ENCODE data around the gene PGAP6.
A peak's percentile ranks its signal among the peaks of the same experiment; 100 is the strongest.
"Not testable (repeated sequence)": the region's sequence is repeated elsewhere in the genome, so short reads cannot be mapped to it uniquely, and the experiment has no call there.

Gene PGAP6

DNA sequence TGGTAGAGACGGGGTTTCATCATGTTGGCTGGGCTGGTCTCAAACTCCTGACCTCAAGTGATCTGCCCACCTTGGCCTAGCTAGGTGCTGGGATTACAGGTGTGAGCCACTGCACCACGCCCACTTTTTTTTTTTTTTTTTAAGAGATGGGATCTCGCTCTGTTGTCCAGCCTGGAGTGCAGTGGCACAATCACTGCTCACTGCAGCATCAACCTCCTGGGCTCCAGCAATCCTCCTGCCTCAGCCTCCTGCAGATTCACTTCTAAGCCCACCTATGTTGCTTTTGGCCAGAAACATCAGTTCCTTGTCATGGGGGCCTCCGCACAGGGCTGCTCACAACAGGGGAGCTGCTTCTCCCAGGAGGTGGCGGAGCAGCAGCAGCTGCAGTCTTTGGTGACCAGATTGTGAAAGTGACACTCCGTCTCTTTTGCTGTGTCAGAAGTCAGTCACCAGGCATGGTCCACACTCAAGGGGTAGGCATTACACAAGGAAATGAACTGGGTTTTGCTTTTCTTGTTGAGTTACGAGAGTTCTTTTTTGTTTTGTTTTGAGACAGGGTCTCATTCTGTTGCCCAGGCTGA is 10.8 kb upstream of the PGAP6 start:
- TF ChIP-seq Cebpa-rat (IDR thresholded peaks at IDR 0.05) = no peak
- Histone ChIP-seq H3K9ac (no peak overlapping the region), H3K4me2 (no peak overlapping the region)

DNA sequence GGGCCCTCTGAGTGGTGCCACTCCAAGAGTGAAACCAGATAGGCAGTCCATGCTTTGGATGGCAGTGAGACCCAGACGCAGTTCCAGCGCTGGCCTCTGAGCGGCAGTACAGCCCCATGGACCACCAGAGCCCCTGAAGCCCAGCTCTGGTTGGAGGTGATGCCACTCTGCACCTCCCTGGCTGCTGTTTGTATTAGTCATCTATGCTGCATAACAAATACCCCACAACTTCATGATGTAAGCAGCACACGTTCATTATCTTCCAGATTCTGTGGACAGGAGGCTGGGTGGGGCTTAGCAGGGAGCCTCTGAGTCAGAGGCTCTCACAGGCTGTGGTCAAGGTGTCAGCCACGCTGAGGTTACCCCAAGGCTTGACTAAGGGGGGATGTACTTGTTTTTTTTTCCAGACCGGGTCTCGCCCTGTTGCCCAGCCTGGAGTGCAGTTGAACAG is 10.1 kb upstream of the PGAP6 start:
- no peak overlapping the region for H3K4me2 ChIP-seq
- no peak for TF ChIP-seq Cebpa-rat (IDR thresholded peaks at IDR 0.05)

More for the DNA sequence above, 10.8 kb upstream of the PGAP6 start:
- no peaks in the 10 kb centered on the region for H4K20me1 ChIP-seq
- peaks cover 19% of the 10 kb centered on the region for H3K4me1 ChIP-seq
- H3K36me3 ChIP-seq = no peaks in the 10 kb centered on the region
- H3K4me3 ChIP-seq = no peak overlapping the region
- H3K27ac ChIP-seq = no peak overlapping the region
- no peaks in the 10 kb centered on the region for H3K27me3 ChIP-seq
- no peaks in the 10 kb centered on the region for H3K9me3 ChIP-seq

DNA sequence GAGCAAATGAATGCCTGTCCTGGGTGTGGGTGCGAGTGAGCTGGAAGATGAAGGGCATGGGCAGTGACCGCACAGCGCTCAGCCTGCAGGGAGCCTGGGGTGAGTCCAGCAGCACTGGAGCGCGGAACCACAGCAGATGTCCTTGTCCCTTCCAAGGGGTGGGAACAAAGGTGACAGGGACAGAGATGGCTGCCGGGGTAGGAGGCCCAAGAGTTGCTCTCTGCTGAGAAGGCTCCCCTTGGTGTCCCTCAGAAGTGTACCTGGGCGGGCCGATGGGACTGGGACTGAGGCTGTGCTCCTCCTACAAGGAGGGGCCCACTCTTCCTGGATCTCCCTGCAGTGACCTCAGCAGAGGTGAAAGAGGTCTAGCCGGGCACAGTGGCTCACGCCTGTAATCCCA is 7.6 kb upstream of the PGAP6 start:
- no peaks in the 10 kb centered on the region for H4K20me1 ChIP-seq
- no peak overlapping the region for H3K27ac ChIP-seq
- H3K4me2 ChIP-seq = no peak overlapping the region
- no peaks in the 10 kb centered on the region for H3K9me3 ChIP-seq
- no peaks in the 10 kb centered on the region for H3K36me3 ChIP-seq
- H3K9ac ChIP-seq = no peak overlapping the region
- TF ChIP-seq Cebpa-rat (IDR thresholded peaks at IDR 0.05) = no peak
- no peak overlapping the region for H3K4me3 ChIP-seq
- no peaks in the 10 kb centered on the region for H3K27me3 ChIP-seq
- peaks cover 19% of the 10 kb centered on the region for H3K4me1 ChIP-seq

More for the DNA sequence above, 10.1 kb upstream of the PGAP6 start:
- Histone ChIP-seq H3K27me3 (no peaks in the 10 kb centered on the region), H3K27ac (no peak overlapping the region), H4K20me1 (no peaks in the 10 kb centered on the region), H3K4me1 (peaks cover 19% of the 10 kb centered on the region), H3K9me3 (no peaks in the 10 kb centered on the region), H3K4me3 (no peak overlapping the region), H3K9ac (no peak overlapping the region), H3K36me3 (no peaks in the 10 kb centered on the region)

DNA sequence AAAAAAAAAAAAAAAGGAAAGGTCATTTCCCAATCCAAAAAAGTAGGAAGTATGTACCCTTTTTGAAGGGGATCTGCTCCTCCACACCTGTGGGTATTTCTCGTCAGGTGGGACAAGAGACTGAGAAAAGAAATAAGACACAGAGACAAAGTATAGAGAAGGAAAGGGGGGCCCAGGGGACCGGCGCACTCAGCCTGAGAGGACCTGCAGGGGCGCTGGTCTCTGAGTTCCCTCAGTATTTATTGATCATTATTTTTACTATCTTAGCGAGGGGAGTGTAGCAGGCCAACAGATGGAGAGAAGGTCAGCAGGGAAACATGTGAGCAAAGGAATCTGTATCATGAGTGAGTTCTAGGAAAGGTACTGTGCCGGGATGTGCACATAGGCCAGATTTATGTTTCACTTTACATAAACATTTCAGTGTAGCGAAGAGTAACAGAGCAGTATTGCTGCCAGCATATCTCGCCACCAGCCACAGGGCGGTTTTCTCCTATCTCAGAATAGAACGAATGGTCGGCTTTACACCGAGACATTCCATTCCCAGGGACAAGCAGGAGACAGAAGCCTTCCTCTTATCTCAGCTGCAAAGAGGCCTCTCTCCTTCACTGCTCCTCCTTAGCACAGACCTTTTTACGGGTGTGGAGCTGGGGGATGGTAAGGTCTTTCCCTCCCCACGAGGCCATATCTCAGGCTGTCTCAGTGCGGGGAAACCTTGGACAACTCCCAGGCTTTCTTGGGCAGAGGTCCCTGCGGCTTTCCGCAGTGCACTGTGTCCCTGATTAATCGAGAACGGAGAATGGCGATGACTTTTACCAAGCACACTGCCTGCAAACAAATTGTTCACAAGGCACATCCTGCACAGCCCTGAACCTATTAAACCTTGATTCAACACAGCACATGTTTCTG is 6.2 kb upstream of the PGAP6 start:
- not testable (repeated sequence) for H3K4me3 ChIP-seq, H3K36me3 ChIP-seq, H3K27me3 ChIP-seq, H4K20me1 ChIP-seq, H3K9me3 ChIP-seq, H3K27ac ChIP-seq, H3K4me2 ChIP-seq, H3K9ac ChIP-seq
- peaks cover 32% of the 10 kb centered on the region for H3K4me1 ChIP-seq

DNA sequence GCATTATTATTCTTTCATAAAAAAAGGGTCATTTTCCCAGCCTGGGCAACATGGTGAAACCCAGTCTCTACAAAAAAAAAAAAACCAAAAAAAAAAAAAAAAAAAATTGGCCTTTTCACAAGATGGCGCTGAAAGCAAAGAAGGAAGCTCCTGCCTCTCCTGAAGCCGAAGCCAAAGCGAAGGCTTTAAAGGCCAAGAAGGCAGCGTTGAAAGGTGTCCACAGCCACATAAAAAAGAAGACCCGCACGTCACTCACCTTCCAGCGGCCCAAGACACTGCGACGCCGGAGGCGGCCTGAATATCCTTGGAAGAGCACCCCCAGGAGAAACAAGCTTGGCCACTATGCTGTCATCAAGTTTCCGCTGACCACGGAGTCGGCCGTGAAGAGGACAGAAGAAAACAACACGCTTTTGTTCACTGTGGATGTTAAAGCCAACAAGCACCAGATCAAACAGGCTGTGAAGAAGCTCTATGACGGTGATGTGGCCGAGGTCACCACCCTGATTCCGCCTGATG is 4.9 kb upstream of the PGAP6 start:
- peak overlapping the region; percentile 37; the same call in 1 of the 2 replicates for H3K4me2 ChIP-seq
- H3K9me3 ChIP-seq = no peaks in the 10 kb centered on the region
- no peak overlapping the region for H3K4me3 ChIP-seq
- peaks cover 37% of the 10 kb centered on the region for H3K4me1 ChIP-seq
- no peak overlapping the region for H3K27ac ChIP-seq
- TF ChIP-seq Cebpa-rat (IDR thresholded peaks at IDR 0.05) = no peak
- no peaks in the 10 kb centered on the region; the same call in 1 of the 2 replicates for H3K27me3 ChIP-seq
- H3K9ac ChIP-seq = no peak overlapping the region
- no peaks in the 10 kb centered on the region for H4K20me1 ChIP-seq
- H3K36me3 ChIP-seq = no peaks in the 10 kb centered on the region

DNA sequence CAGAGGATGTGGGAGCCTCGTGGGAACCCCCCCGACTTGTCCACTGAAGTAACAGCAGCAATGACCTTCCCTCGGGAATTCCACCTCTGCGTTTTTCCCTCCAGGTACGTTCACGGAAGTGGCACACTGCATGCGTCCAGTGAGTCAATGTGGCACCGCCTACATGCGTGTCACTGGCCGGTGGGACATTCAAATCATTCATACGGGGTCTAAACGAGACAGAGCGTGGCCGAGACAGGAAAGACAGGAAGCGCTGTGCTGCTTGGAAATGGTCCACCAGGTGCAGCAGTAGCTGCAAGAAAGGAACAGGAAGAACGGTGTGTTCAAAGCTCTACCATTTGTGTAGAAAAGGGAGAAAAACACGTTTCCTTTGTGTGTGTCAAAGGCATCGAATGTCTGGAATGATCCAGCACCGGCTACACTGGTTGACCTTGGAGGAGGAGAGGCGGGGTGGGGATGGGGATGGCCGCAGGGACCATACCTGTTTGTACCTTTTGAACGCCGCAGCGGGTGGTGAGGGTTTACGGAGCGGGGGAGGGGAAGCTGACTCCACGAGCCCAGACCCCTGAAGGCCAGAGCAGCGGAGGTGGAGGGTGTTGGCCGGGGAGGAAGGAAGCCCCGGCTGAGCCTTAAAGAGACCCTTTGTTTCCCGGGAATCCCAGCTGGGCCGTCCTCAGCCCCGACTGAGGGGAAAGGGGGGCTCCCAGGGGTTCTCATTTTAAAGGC is 1.7 kb upstream of the PGAP6 start:
- H3K4me3 ChIP-seq = peak overlapping the region; percentile 89
- H4K20me1 ChIP-seq = peaks cover 28% of the 10 kb centered on the region
- H3K27me3 ChIP-seq = no peaks in the 10 kb centered on the region; the same call in 1 of the 2 replicates
- peaks cover 56% of the 10 kb centered on the region for H3K4me1 ChIP-seq
- peak overlapping the region; percentile 85; the same call in 1 of the 2 replicates for H3K9ac ChIP-seq
- H3K36me3 ChIP-seq = no peaks in the 10 kb centered on the region
- 0 out of 2 replicates have a peak overlapping the region, but pooled peaks have one; percentile 21 for H3K27ac ChIP-seq
- TF ChIP-seq Cebpa-rat (IDR thresholded peaks at IDR 0.05) = no peak
- no peaks in the 10 kb centered on the region for H3K9me3 ChIP-seq
- peak overlapping the region; percentile 100 for H3K4me2 ChIP-seq

DNA sequence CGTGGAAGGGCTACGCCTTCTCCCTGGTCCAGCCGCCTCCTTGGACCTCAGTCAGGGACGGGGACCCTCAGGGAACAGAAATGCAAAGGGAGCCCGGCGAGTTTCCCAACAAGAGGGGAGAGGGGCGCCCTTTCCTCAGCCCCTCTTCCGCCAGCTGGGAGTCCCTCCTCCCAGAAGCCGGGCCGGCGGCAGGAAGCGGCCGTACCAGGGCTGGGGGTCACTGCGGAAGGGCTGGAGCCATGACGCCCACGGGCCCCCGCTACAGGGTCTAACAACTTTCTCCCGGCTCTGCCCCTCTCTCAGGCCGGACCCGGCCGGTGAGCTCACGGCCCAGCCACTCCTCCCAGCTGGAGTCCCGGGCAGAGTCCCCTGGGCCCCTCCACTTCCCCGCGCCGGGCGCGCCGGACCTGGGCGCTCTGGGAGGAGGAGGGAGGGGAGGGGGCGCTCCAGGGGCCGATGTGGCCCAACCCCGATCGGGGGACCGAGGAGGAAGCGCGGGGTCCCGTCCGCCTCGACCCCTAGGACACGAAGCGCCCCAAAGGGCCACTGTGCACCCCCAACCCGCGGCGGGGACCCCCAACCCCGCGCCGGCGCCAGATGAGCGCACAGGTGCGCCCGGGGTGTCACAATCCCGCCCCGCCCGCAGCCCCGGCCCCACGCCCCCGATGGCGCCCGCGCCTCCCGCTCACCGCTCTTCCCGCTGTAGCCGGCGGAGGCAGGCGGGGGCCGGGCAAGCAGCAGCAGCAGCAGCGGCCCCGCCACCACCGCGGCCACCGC is 578 bp downstream of the PGAP6 start:
- peaks cover 50% of the 10 kb centered on the region for H3K4me1 ChIP-seq
- H3K9me3 ChIP-seq = no peaks in the 10 kb centered on the region
- H3K27ac ChIP-seq = peak overlapping the region; percentile 78
- H3K4me2 ChIP-seq = peak overlapping the region; percentile 100
- H3K4me3 ChIP-seq = peak overlapping the region; percentile 89
- H3K27me3 ChIP-seq = no peaks in the 10 kb centered on the region; the same call in 1 of the 2 replicates
- TF ChIP-seq Cebpa-rat (IDR thresholded peaks at IDR 0.05) = no peak
- peak overlapping the region; percentile 85 for H3K9ac ChIP-seq
- H3K36me3 ChIP-seq = peaks cover 17% of the 10 kb centered on the region
- H4K20me1 ChIP-seq = peaks cover 34% of the 10 kb centered on the region

DNA sequence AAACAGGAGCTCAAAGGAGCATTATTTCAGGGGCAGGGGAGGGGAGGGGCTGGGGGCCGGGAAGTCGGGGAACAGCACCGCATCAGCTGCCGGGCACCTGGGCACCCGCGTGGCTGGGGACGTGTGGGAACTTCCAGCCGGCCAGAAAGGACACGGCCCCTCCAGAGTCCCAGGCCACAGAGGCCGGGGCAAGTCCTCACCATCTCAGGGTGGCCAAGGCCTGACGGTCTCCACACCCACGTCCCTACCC is 1.1 kb downstream of the PGAP6 start:
- Histone ChIP-seq H3K9ac (peak overlapping the region; percentile 85), H3K4me1 (peaks cover 45% of the 10 kb centered on the region), H4K20me1 (peaks cover 34% of the 10 kb centered on the region), H3K4me2 (peak overlapping the region; percentile 100), H3K27ac (peak overlapping the region; percentile 78; the same call in 1 of the 2 replicates), H3K4me3 (peak overlapping the region; percentile 89), H3K36me3 (peaks cover 22% of the 10 kb centered on the region), H3K27me3 (no peaks in the 10 kb centered on the region; the same call in 1 of the 2 replicates), H3K9me3 (no peaks in the 10 kb centered on the region)
- no peak for TF ChIP-seq Cebpa-rat (IDR thresholded peaks at IDR 0.05)

All from BLaER1 (cell line).